LHCN-M2 (cell line): ENCODE measurements around the gene GLIPR1L2. TPM values are rescaled to one million over a fixed set of nuclear protein-coding genes. Genes with fewer than 3 reads are reported as not detected.
"Not testable (repeated sequence)": the region's sequence is repeated elsewhere in the genome, so short reads cannot be mapped to it uniquely, and the experiment has no call there.

Experiments
- DNase-seq: peaks from one replicate; pipeline ENCODE4 v3.0.0-alpha.2; 2012; ENCODE audit warnings: low read depth
- total RNA-seq: library from RNA; depleted of rRNA; stranded (reverse); fragments of >200 nt; gene quantifications from 2 replicates; pipeline ENCODE4 v1.2.3, GENCODE V29; 2014

GLIPR1L2 gene
- total RNA-seq, 1 experiment from 2014 or later = 0.92 TPM

DNA sequence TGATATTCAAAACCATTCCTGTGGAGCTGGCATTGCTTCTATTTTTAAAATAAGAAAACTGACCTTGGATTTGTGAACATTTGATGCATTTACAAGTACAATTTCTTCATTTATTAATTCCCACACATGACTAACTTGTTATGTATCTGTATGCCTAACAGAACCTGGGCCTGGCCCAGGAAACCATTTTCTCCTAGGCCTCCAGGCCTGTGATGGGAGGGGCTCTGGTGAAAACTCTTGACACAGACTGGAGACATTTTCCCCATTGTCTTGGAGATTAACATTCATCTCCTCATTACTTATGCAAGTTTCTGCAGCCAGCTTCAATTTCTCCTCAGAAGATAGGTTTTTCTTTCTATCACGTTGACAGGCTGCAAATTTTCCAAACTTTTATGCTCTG lies 42.0 kb downstream of the GLIPR1L2 start:
- DNase-seq = no peak

DNA sequence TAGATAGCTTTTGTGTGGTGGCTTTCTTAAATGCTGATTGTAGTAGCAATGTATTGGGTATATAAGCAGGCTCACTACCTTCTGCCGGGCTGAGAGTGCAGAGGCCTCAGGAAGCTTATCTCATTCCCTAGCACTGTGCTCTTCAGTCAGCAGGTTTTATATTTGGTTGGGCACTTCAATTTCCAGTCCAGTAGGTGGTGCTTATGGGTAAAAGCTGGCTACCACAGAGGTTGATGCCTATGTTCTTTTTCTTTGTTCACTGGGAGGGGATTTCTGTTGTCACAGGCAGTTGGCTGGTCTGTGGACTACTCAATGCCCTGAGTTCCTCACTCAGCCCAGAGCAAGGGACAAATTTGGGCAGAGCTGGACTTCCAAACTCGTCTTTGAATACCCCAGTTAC lies 46.7 kb downstream of the GLIPR1L2 start:
- DNase-seq = peak; percentile 26

DNA sequence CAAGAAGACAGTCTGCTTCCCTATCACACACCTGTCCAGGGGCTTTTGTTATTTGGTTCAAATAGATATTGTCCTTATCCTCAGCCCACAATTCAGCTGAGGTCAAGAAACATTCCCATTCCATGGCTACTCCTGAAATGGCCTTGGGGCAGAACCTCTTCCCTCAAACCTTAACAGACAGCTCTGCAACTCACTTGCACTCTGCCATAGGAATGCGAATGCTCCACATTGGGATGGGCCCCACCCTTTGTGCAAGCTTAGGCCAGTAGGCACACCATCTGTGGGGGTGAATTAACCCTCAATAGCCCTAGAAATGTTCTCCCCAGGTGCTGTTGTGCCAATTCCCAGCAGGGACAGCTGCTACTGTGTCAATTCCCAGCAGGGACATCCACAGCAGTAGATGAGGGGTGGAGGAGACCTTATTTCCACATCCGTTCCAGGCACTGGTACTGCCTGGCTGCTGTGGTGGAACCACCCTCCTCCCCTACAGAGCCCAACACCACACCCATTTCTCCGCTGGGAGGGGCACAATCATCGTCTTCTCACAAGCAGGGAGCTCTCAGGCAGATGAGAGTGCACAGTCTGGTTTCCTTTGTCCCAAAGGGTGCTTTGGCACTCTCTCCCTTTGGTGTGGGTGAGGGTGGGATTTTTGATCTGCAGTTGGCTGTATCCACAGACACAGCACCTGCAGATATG lies 47.3 kb downstream of the GLIPR1L2 start:
- no peak for DNase-seq

DNA sequence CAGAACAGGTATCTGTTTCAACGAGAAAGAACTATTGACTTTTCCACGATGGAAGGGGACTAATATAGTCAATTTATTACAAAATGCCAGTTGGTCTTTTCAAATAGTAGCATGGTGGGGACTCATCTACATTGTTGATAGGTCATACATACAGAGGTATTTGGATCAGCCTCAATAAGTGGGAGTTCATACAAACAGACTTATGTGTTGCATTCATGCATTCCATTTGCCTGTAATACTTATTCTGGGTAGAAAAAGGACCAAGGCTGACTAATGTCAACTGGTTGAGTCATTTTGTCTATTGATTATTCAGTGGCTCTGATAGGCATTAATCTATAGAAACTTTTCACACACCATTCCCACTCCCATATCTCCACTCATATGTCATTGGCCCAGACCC lies 48.2 kb downstream of the GLIPR1L2 start:
- no peak for DNase-seq

DNA sequence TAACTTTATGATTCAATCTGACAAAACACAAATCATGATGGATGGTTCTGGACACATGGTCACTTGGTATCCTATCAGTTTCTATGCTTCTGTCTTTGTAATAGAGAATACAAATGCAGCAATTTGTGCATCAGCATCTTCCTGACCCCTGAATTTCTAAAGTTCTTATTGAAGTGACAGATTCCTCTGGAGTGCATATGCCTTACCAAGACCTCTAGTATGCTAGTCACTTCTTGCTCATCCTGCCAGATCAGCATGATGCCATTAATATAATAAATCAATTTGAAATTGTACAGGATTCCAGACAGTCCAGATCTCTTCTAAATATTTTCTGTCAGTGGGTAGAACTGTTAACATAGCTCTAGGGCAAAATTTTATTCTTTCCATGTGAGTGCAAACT lies 49.0 kb downstream of the GLIPR1L2 start:
- no peak for DNase-seq

DNA sequence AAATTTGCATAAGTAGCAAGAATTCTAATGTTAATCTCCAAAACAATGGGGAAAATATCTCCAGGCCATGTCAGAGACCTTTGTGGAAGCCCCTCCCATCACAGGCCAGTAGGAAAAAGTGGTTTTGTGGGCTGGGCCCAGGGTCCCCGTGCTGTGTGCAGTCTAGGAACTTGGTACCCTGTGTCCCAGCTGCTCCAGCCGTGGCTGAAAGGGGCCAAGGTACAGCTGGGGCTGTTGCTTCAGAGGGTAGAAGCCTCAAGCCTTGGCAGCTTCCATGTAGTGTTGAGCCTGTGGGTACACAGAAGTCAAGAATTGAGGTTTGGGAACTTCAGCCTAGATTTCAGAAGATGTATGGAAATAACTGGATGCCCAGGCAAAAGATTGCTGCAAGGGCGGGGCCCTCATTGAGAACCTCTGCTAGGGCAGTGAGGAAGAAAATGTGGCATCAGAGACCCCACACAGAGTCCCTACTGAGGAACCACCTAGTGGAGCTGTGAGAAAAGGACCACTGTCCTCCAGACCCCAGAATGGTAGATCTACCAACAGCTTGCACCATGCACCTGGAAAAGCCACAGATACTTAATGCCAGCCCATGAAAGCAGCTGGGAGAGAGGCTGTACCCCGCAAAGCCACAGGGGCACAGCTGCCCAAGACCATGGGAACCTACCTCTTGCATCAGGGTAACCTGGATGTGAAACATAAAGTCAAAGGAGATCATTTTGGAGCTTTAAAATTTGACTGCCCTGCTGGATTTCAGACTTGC lies 51.0 kb downstream of the GLIPR1L2 start:
- DNase-seq = not testable (repeated sequence)

DNA sequence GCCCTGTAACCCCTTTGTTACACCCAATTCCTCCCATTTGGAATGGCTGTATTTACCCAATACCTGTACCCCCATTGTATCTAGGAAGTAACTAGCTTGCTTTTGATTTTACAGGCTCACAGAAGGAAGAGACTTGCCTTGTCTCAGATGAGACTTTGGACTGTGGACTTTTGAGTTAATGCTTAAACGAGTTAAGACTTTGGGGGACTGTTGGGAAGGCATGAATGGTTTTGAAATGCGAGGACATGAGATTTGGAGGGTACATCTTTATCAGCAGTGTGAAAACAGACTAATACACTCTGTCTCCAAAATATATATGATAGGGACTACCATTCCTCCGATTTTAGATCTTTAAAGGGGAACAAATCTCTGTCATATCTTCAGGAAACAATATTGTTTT lies 51.6 kb downstream of the GLIPR1L2 start:
- not testable (repeated sequence) for DNase-seq

DNA sequence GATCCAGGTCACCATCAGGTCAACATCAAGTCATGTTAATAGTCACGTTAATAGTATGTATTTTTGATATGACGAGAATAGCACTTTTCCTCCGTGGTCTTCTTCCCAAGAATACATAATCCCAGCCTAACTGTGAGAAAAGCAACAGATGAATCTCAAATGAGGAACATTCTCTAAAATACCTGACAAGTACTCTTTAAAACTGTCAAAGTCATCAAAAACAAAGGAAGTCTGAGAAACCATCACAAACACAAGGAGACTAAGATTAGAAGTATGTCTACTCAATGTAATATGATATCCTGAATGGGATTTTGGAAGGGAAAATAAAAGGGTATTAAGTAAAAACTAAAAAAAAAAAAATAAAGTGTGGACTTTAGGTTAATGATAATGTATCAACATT lies 52.8 kb downstream of the GLIPR1L2 start:
- peak; percentile 23 for DNase-seq

DNA sequence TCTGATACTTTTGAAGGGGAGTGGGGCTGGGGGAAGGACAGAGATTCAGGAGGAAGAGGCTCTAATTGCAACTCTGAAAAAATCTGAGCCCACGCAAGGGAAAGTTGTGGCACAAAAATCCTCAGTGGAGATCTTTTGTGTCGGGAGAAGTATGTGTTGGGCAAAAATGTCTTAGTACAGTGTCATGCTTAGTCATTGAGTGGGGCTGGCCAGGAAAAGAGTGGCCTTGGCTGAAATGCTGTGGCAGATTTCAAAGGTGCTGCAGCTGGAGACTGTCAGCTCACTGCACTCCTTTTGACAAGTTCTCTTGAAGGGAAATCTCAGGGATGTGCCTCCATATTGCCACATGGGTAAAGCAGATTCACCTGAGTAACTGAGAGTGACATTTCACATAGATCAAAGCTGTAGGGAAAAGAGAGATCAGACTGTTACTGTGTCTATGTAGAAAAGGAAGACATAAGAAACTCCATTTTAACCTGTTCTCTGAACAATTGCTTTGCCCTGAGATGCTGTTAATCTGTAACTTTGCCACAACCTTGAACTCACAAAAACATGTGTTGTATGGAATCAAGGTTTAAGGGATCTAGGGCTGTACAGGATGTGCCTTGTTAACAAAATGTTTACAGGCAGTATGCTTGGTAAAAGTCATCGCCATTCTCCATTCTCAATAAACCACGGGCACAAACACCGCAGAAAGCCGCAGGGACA lies 53.7 kb downstream of the GLIPR1L2 start:
- DNase-seq = peak; percentile 64

DNA sequence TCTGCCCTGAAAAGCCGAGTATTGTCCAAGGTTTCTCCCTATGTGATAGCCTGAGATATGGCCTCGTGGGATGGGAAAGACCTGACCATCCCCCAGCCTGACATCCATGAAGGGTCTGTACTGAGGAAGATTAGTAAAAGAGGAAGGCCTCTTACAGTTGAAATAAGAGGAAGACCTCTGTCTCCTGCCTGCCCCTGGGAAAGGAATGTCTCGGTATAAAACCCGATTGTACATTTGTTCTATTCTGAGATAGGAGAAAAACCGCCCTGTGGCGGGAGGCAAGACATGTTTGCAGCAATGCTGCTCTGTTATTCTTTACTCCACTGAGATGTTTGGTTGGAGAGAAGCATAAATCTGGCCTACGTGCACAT lies 54.2 kb downstream of the GLIPR1L2 start:
- DNase-seq = not testable (repeated sequence)

DNA sequence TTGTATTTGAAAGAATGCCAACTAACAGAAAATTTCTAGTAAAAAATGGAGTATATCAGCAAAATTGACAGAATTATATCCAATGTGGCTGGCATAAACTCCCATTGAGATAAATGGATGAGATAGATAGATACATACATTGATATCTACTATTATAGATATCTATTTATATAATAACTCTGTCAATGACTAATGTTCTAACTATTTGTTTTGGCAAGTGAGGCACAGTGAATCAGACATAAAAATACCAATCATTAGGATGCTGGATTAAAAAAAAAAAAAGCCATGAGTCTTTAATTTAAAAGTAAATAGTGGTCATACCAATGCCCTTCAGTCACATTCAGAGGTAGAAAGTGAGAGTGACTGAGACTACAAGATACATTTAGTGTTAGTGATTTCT lies 56.0 kb downstream of the GLIPR1L2 start:
- peak; percentile 69 for DNase-seq

DNA sequence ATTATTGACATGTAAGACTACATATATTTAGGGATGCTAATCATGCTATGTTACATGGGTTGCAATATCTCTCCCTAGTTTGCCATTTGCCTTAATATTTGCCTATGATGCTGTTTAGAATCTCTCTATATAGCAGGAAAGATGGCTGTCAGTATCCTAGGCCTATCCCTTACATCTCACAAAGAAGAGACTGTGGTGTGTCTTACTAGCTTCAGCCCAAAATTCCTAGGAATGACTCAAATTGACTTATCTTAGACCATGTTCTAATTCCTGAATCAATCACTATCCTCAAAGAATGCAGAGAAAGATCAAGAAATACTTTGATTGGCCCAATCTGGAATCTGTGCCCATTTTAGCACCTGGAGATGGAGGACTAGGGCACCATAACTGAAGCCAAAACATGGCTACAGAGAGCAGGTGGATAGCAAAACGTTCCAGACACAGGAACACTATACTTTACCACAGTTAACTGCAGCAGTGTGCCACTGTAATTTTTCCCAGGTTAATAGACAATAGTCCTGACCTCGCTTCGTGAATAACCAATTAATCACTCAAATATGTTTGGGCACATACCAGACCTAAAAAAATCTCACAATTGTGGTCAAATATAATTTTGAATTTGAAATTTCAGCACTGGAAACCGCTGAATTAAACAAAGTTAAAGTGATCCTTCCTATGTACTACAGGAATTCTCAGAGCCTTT lies 57.0 kb downstream of the GLIPR1L2 start:
- peak; percentile 37 for DNase-seq

DNA sequence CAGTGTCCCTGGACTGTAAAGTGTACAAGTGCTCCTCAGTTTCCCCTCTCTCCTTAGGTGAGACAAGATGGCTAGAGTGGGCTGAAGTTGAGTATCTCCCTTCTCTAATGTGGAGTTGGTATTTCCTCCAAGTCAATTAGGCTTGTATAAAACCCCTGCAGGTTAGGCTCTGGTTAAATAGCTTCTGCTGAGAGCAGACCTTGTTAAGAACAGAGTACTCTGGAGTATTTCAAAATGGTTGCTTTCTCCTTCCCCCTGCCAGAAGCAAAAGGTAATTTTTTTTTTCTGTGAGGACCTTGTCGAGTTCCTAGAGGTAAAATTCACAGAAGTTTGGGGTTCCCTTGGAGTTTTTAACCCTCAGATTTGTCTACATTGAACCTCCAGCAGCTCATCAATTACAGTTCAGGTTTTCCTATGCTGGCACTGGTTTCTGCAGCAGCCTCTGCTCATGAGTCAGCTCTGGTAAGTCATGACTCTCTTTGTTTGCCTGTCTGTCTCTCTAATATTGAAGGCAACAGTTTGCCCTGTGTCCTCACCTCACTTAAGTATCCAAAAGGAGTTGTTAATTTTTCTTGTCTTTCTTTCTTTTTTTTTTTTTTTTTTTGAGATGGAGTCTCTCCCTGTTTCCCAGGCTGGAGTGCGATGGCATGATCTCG lies 61.9 kb downstream of the GLIPR1L2 start:
- peak; percentile 50 for DNase-seq

DNA sequence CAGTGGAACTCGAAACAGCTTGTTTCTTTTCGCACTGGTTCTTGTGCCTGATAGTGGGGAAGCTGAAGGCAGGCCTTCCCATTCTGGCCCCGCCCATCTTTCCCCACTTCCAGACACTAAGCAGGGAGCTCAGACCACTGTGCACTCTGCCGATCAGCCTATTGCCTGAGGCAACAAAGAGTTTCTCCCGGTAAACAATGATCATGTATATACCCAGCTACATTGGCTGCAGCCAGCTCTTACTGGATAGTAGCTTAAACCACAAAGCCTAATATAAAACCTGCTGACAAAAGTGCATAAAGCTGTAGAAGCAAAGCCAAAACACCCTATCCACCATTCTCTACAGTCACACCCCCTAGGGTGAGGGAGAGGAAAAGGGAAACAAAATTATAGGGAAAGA lies 65.0 kb downstream of the GLIPR1L2 start:
- DNase-seq = no peak

DNA sequence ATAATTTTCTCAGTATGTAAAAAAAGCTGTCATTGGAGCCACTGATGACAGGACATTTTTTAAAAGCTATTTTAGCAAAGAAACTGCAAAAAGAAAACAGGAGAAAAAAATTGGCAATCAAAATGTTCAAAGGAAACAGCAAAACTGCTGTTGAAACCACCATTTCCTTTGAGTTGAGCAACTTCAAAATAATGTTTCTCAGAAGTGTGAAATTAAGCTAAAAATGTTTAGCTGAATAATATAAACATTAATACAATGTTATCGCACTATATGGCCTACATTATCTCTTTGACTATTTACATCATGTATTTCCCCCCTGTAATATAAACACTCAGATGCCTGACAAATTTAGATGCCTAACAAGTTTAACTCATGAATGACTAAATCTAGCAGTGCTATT lies 66.3 kb downstream of the GLIPR1L2 start:
- no peak for DNase-seq

DNA sequence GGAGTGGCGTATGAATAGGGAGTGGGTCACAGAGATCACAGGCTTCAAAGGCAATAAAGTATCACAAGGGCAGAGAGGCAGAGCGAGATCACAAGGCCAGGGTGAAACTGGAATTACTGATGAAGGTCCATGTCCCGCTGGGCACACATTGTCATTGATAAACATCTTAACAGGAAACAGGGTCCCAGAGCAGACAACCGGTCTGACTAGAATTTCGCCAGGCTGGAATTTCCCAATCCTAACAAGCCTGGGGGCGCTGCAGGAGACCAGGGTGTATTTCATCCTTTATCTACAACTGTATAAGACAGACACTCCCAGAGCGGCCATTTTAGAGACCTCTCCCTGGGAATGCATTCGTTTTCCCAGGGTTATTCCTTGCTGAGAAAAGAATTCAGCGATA lies 67.0 kb downstream of the GLIPR1L2 start:
- DNase-seq = not testable (repeated sequence)

DNA sequence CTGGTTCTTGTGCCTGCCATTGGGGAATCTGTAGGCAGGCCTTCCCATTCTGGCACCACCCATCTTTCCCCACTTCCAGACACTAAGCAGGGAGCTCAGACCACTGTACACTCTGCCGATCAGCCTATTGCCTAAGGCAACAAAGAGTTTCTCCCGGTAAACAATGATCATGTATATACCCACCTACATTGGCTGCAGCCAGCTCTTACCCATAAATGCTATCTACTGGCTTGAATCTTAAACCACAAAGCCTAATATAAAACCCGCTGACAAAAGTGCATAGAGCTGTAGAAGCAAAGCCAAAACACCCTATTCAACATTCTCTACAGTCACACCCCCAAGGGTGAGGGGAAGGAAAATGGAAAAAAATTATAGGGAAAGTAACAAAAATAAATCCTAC lies 68.9 kb downstream of the GLIPR1L2 start:
- DNase-seq = no peak

DNA sequence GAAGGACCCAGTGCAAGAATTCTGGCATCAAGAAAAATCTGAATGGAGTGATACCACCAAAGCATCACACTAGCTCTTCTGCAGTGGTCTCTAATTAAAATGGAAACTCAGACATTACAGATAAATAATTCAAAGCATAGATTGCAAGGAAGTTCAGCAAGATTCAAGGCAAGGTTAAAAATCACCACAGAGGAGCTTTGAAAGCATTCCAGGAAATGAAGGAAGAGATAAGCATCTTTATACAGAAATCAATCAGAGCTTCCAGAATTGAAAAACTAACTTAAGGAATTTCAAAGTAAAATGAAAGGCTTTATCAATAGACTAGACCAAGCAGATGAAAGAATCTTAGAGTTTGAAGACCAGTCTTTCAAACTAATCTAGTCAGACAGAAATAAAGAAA lies 69.3 kb downstream of the GLIPR1L2 start:
- DNase-seq = no peak

DNA sequence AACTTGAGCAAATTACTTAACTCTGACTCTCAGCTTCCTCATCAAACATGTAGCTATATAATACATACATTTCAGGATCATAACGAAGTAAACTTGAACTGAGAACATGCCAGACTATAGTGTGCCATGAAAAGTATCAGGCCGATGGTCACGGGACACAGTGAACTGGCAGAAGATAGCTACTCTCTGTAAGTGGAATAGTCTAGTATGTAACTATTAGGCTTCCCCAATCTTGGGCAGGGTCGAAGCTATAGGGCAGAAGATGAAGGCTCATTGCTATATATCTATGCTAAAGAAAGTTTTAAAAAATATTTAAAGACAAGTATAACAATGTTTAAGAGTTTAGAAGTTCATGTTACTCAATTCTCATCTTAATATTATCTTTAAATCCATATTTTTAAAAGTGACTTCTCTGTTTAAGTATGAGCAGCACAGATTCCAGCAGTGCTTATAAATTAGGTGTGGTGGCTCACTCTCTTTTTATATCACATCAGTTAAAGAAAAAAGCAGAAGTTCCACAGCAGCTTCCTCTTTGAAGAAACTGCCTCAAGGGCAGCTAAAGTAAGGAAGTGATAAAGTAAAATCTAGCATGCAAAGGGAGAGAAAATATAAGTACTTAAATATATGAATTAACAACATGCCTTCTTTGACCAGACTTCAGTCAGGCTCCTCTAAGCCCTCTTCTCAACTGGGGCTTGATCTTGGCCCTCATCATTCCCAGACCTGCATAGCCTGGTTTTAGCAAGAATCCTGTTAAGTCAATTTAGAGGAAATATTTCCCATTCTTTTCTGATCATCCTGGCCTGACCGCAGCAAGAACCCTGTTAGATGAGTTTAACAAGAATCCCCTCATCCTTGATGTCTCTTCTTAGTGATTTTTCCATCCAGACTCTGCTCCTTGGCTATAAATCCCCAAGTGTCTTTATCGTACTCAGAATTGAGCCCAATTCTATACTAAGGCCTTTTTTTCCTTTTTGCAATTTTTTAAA lies 81.3 kb downstream of the GLIPR1L2 start:
- no peak for DNase-seq

DNA sequence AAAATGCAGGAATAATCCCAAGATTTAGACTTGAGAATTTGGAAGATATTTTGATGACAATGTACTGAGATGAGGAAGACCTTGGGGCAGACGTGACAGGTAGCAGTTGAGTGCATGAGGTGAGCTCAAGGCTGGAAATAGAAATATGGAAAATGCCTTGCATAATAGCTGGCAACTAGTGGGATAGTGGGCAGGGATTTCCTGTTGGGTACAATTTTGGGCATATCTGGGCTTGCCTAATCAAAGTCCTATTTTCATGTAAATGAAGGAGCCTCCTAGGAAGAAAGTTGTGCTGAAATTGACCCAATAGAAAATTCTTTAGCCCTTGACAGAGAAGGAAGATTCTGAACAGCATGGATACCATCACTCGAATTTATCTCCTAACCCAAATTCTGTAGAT lies 83.2 kb downstream of the GLIPR1L2 start:
- no peak for DNase-seq
